HCEC 1CT (cell line): ENCODE data around the gene COL16A1.

Experiments used
- DNase-seq: peaks from one replicate; pipeline ENCODE4 v3.0.0-alpha.2; 2017

COL16A1 gene

GRCh38 chr1:31645274-31645568, 58.6 kb downstream of the COL16A1 start:
- DNase-seq = no peak

- DNase-seq = peak; percentile 96
Observed at GRCh38 chr1:31644560-31645273, 59.1 kb downstream of the COL16A1 start, which contains the start of gene PEF1. Gene PEF1, minus strand, starts transcription at chr1:31644876. Its CDS starts 12 bp downstream, at chr1:31644864.

- no peak for DNase-seq
Observed at GRCh38 chr1:31643976-31644559, 59.7 kb downstream of the COL16A1 start.

- DNase-seq = no peak
Observed at GRCh38 chr1:31642897-31643296, 60.9 kb downstream of the COL16A1 start.

- DNase-seq = no peak
Observed at GRCh38 chr1:31642366-31642765, 61.5 kb downstream of the COL16A1 start.

GRCh38 chr1:31640964-31641363, 62.9 kb downstream of the COL16A1 start:
- no peak for DNase-seq

- no peak for DNase-seq
Observed at GRCh38 chr1:31640179-31640578, 63.6 kb downstream of the COL16A1 start.

GRCh38 chr1:31639543-31639942, 64.3 kb downstream of the COL16A1 start:
- DNase-seq = peak; percentile 77

- DNase-seq = no peak
Observed at GRCh38 chr1:31637915-31638673, 65.7 kb downstream of the COL16A1 start.

- no peak for DNase-seq
Observed at GRCh38 chr1:31633117-31633516, 70.7 kb downstream of the COL16A1 start.

- DNase-seq = no peak
Observed at GRCh38 chr1:31632649-31633048, 71.2 kb downstream of the COL16A1 start.

GRCh38 chr1:31628931-31629556, 74.8 kb downstream of the COL16A1 start:
- no peak for DNase-seq

GRCh38 chr1:31627930-31628559, 75.8 kb downstream of the COL16A1 start:
- DNase-seq = no peak

GRCh38 chr1:31627301-31627929, 76.4 kb downstream of the COL16A1 start:
- no peak for DNase-seq

GRCh38 chr1:31626223-31627207, 77.3 kb downstream of the COL16A1 start:
- no peak for DNase-seq

GRCh38 chr1:31625561-31626222, 78.1 kb downstream of the COL16A1 start:
- DNase-seq = peak; percentile 59

GRCh38 chr1:31624731-31625514, 78.9 kb downstream of the COL16A1 start:
- no peak for DNase-seq

- DNase-seq = no peak
Observed at GRCh38 chr1:31624309-31624708, 79.5 kb downstream of the COL16A1 start.

GRCh38 chr1:31623365-31623764, 80.5 kb downstream of the COL16A1 start:
- DNase-seq = no peak
